ENCODE measurements around the gene ASTL.

ASTL gene

DNA sequence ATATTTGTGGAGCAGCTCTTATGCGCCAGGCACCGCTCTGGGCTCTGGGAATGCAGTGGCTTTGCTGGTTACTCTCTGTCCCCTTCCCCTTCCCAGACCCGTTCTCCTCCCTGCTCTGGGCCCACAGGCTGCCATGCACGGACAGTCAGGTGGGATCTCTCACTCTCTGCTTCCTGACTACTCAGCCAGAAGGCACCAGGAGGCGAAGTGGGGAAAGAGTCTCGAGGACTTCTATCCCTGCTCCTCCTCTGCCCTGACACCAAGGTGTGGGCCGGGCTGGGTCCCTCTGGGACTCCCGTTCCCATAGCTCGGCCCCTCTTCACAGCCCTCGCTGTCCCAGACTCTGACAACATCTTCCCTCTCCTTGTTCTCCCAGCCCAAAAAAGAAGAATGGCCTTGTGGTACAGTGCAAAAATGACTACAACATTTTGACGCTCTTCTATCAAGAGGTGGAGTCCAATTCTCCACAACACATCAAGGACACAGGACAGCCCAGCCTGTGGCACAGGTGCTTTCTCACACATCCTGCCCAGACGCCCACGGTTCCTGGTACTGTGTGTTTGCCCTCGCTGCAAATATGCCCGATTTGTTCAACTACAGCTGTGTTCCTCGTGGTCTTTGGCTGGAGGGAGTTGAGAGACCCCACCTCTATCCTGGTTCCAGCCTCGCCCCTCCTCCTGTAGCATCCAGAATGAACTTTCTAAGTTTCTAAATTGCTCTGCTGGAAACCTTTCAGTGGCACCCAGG is 21.0 kb upstream of the ASTL start:
- DNase-seq (ENCODE audit: low read depth in 2 of 2), result peak in 1 of 2 experiments; percentile 44

- no peak for DNase-seq (ENCODE audit: low read depth in 2 of 2)
These were observed 20.2 kb upstream of the ASTL start for GRCh38 chr2:96158554-96158940.

GRCh38 chr2:96157649-96158553 is 19.6 kb upstream of the ASTL start:
- peak; percentile 93 to 96 for DNase-seq (ENCODE audit: low read depth in 2 of 2)

DNA sequence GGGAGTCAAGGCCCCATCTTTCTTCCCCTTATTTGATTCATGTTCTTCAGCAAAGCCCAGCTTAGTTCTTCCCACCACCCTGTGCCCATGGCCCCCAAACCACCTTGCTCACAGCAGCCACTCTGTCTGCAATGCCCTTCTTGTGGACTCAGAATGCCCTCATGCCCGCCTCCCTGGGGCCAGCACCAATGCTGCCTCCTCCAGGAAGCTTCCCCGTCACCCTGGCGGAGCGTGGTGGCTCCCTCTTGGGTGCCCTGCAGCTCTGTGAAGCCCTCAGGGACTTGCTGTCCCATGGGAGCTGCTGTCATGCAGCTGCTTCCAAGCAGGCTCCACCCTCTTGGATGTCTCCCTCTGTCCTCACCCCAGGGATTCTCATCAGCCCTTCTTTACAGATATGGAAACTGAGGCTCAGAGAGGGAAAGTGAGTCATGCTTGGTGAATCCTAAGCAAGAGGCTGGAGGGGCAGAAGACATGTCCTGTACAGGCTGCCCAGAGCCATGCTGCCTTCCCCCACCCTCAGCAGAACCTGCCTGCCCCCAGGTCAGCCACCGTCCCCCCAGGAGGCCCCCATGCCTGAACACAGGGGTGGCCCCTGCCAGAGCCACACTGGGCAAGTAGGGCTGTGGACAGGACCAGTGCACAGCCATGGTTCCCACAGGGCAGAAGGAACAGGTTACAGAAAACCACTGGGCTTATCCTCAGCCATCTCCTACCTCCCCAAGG is 18.8 kb upstream of the ASTL start:
- DNase-seq (ENCODE audit: low read depth in 2 of 2), result no peak

DNA sequence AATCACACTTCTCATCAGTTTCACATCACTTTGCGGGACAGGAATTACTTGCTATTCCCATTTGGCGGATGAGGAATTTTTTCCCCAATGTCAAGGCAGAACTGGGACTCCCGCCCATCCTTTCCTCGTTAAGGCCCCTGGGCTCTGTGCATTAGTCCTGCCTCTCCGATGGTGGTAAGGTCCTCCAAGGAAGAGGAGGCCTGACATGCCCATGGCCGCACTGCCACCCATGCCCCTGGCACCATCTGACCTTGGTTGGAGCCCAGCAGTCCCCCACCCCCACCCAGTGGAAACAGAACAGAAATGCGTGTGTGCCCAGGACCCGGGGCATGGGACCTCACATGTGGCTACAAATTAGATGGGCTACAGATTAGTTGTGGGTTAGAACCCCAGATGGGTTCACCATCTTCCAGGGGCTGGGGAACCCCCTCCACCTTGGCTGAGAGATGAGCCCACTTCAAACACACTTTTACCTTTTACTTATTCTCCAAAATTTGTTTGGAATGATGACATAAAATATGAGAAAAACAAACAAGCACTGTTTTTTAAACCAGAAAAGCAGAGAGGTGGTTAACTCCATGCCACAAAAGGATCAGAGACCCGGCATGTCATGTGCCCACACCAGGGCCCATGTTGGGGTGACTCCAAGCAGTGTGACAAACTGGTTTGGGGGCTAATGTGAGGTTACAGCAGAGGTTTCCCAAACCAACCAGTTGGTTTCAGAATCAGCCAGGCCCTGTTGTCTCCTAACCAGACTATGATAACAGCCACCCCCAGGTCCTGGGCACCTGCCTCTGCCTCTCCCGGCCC is 17.9 kb upstream of the ASTL start:
- DNase-seq (ENCODE audit: low read depth in 2 of 2), result peak in 1 of 2 experiments; percentile 51

GRCh38 chr2:96154506-96155380 is 16.4 kb upstream of the ASTL start:
- no peak for DNase-seq (ENCODE audit: low read depth in 2 of 2)

DNA sequence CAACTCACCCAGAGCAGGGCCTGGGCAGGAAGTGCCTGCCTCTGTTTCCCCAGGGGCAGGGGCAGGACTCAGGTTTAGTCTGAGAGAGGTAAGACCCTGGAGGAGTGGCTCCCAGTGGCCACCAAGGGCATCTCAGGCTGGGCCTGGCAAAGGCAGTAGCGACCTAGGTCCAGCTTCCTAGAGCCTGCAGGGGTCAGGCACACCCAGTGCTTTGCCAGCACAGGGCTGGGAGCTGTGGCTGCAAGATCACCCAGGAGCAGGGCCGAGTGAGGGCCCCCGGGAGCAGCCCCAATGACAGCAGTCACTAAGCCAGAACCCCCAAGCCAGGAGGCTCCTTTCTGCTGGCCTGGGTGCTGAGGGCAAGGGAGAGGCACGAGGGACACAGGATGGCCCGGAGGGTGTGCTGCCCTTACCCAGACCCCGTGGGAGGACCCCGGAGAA is 15.7 kb upstream of the ASTL start:
- DNase-seq (ENCODE audit: low read depth in 2 of 2), result no peak

GRCh38 chr2:96153291-96153713 is 15.0 kb upstream of the ASTL start:
- DNase-seq (ENCODE audit: low read depth in 2 of 2), result no peak

DNA sequence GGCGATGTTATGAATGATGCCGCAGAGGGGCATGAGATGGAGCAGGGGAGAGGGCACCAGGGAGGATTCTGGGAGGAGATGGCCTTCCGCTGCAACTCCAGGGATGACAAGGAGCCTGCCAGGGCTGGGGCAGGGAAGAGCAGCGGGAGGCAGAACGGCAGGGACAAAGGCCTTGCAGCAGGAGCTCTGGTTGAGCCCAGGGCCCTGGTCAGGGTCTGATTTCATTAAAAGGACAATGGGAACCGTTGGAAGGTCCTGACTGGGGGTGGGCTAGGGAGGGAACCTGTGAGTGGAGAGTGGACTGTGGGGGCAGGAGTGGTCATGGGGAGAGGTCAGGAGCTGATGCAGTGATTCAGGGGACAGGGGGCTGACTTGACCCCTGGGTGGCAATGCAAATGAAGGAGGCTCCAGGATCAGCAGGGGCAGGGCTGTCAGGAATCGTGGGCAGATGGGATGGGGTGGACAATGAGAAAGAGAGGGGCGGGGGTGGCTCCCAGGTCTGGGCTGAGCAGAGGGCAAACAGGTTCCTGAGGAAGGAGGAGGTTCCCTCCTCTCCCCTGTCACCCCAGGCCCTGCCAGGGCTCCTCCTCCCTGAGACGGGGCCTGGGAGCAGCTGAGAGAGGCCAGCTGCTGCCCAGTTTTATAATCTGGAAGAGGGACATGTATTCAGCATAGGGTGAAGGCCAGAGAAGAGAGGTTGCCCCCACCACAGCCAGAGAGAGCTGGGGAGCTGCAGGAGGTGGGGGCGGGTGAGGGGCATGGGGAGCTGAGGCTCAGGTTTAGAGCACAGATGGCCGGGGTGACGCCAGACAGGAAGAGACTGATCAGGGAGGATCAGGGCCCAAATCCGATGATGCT is 14.2 kb upstream of the ASTL start:
- no peak for DNase-seq (ENCODE audit: low read depth in 2 of 2)

DNA sequence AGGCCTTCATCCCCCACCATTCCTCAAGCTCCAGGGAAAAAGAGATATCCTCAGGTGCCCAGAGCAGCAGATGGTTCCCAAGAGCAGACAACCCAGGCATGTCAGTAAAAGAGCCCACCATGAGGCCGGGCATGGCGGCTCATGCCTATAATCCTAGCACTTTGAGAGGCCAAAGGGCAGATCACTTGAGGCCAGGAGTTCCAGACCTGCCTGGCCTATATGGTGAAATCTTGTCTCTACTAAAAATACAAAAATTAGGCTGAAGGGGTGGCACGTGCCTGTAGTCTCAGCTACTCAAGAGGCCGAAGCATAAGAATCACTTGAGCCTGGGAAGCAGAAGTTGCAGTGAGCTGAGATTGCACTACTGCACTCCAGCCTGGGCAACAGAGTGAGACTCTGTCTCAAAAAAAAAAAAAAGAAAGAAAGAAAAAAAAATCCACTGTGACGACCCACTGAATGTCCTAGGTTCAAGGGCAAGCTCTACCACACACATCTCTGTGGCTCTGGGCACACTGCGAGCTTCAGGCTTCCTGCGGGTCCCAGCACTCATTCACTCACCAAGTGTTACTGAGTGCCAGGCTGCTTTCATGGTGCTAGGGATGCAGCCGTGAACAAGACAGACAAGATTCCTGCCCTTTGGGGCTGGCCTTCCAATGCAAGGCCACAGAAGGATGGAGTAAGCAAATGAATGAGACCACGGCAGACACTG is 13.4 kb upstream of the ASTL start:
- no peak for DNase-seq (ENCODE audit: low read depth in 2 of 2)

GRCh38 chr2:96150791-96151594 is 12.7 kb upstream of the ASTL start:
- DNase-seq (ENCODE audit: low read depth in 2 of 2), result no peak

DNA sequence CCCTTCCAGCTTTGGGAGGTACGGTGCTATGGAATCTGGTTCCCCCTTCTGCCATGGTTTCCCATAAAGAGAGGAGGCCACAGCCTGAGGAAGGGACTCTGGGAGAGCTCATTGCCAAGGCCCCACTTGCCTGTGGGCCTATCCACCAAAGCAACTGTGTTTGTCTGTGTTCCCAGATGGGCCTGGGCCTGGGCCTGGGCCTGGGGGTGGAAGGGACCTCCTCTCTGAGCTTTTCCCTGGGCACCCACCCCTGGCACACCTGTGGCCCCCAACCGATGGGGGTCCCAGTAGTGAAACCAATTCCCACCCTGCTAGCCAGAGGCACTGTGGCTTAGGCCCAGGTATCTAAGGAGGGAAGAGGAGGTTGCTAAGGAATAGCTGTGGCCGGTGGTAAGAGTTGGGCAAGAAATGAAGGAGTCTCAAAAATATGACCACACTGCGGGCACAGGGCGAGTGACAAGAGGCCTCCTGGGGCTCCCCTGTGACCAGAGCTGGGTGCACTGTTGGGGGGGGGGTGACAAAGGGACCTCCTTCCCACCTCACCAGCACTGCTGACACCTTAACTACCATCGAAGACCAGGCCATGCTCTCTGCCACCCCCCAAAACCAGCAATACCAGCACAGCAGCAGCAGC is 11.8 kb upstream of the ASTL start:
- no peak for DNase-seq (ENCODE audit: low read depth in 2 of 2)

GRCh38 chr2:96148410-96149217 is 10.3 kb upstream of the ASTL start:
- peak; percentile 96 to 97 for DNase-seq (ENCODE audit: low read depth in 2 of 2)

DNA sequence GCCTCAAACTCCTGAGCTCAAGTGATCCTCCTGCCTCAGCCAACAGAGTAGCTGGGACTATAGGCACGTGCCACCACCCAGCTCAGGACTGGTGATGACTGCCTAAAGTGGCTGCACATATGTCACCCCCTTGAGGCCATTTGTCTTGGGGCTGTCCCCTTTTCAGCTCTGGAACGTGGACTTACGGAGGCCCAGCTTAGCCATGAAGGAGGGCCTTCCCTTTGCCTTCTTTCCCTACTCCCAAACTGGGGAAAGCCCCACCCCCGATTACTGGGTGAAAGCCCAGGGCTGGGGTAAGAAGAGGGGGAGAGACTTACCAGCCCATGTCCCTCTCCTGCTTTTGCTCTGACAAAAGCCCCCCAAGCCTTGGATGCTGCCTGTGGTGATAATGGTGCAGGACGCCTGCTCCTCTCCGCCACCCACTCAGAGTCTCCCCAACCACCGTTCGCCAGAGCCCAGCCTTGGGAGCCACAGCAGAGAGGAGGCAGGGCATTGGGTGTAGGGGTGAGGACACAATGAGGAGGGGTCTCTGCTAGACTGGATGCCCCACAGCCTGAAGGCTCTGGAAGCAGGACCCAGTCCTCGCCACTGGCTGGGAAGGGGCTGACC is 9.4 kb upstream of the ASTL start:
- DNase-seq (ENCODE audit: low read depth in 2 of 2), result no peak

DNA sequence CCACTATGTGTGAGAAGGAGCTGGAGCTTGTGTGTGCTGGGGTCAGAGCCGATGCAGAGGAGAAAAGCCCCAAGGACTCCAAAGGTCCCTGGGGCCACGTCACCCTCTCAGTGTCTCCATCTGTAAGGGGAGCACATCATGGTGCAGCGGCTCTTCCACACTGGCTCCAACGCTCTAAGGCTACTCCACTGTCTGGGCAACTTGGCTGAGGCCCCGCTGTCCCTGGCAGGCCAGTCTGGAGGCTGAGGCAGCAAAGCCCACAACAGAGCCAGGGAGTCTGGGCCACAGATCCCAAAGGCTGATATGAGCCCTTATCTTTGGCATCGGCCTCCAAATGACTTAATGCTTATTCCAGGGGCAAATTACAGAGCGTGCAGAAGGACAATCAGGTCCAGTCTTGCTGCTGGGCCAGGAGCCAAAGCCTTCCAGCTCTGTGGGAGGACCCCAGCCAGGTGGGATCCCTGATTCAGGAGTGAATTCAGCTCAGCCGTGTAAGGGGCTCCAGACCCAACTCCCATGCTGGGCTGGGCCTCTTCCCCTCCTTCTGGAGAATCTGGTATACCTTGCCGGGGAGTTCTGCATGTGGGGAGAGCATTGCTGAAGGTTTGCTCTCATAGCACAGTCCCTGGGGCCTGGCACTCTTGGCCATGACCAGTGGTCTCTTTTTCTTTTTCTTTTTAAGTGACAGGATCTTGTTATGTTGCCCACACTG is 8.7 kb upstream of the ASTL start:
- DNase-seq (ENCODE audit: low read depth in 2 of 2), result no peak
